Esophagus squamous epithelium (tissue), 4 donors: Measurements from ENCODE around the gene REXO5.

Source experiments
- CTCF ChIP-seq, 6 experiments: fragments of 450-650 bp in 4 of 6; fragments of 200-600 bp in 2 of 6; sonication (generic) in 2 of 6; IDR thresholded peaks; one replicate each; pipeline ENCODE4 v1.5.1; 2016 to 2019; ENCODE audit warnings: antibody characterized with exemption in 6 of 6, mild to moderate bottlenecking in 4 of 6, moderate library complexity in 4 of 6
- POLR2A ChIP-seq, 4 donors: fragments of 450-650 bp; IDR thresholded peaks; one replicate each; pipeline ENCODE4 v1.6.1; 2017; ENCODE audit warnings: antibody characterized with exemption in 4 of 4, mild to moderate bottlenecking in 4 of 4, moderate library complexity in 3 of 4

DNA sequence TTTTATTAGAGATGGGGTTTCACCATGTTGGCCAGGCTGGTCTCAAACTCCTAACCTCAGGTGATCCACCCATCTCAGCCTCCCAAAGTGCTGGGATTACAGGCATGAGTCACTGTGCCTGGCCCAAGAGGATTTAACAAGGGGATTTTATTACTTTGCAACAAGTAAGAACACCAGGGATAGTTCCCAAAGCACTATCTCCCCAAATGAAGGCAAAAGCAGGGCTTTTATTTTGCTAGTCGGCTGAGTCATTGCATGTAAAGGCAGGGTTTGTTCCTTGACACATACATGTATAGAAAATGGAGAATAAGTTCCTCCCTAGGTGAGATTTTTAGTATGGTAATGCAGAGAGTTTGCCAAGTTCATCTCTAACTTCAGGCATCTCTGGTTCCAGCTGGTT is 24.0 kb downstream of the REXO5 start:
- TF ChIP-seq CTCF (IDR thresholded peaks at IDR 0.05) (no peak), POLR2A (IDR thresholded peaks at IDR 0.05) (no peak)
